Endothelial cell of umbilical vein (primary cell): Measurements from ENCODE around the gene ANKRD62. TPM values are rescaled to one million over a fixed set of nuclear protein-coding genes. Genes with fewer than 3 reads are reported as not detected.

ENCODE experiments used
- BruUV-seq: library from RNA; stranded (reverse); fragments of 400-500 nt; replicated peaks from 2 replicates; lab custom pipeline; 2021; lab: Mats Ljungman, UMichigan
- CTCF ChIA-PET: fragments of 300-600, 350-600 bp; sonication (Branson Sonifier 250); formaldehyde crosslinking; loops from one replicate; lab custom pipeline; 2021; ENCODE audit warnings: antibody characterized with exemption, inconsistent platforms; lab: Charles Lee
- POLR2A ChIA-PET: fragments of 300-600, 350-600 bp; sonication (Branson Sonifier 250); formaldehyde crosslinking; loops from one replicate; lab custom pipeline; 2021; ENCODE audit warnings: antibody characterized with exemption, inconsistent platforms; lab: Charles Lee
- DNase-seq: peaks from one replicate; pipeline ENCODE4 v3.0.0-alpha.2; 2011; ENCODE audit warnings: low read depth, low spot score
- FAIRE-seq: peaks from 2 replicates; lab custom pipeline; 2011; peaks lifted over from hg19 to GRCh38; lab: Jason Lieb, UNC
- H2AFZ ChIP-seq: 2 replicates; pipeline ENCODE4 v1.6.0; 2012; ENCODE audit warnings: low read depth, low read length, control low read depth, inconsistent platforms
- H3K27ac ChIP-seq: 2 replicates; pipeline ENCODE4 v1.5.1; 2011; ENCODE audit warnings: low read depth, mild to moderate bottlenecking, control low read depth, low read length, moderate library complexity; ENCODE audit not compliant: insufficient read depth
- H3K27me3 ChIP-seq, 2 experiments: 2 replicates each; pipeline versions ENCODE4 v1.6.0 to v1.6.1; 2011; ENCODE audit warnings: low read length in 2 of 2, mixed read lengths in 1 of 2; ENCODE audit not compliant: control insufficient read depth in 2 of 2, insufficient read depth in 2 of 2
- H3K36me3 ChIP-seq, 2 experiments: 2 replicates in 1 of 2; 3 replicates in 1 of 2; pipeline ENCODE4 v1.5.1; 2011; ENCODE audit warnings: low read length in 2 of 2, mild to moderate bottlenecking in 1 of 2, moderate library complexity in 1 of 2; ENCODE audit not compliant: control insufficient read depth in 2 of 2, insufficient read depth in 2 of 2; ENCODE audit errors: extremely low read depth in 1 of 2
- H3K4me1 ChIP-seq: 3 replicates; pipeline ENCODE4 v1.5.1; 2011; ENCODE audit warnings: mild to moderate bottlenecking, low read length; ENCODE audit not compliant: control insufficient read depth, insufficient read depth; ENCODE audit errors: extremely low read depth
- H3K4me2 ChIP-seq: 2 replicates; pipeline ENCODE4 v1.6.1; 2011; ENCODE audit warnings: low read length, control low read depth, mixed read lengths; ENCODE audit not compliant: insufficient read depth
- H3K4me3 ChIP-seq, 3 experiments: fragments of 200-600 bp in 1 of 3; sonication (generic), shearing (Covaris generic) in 1 of 3; replicated peaks in 1 of 3; 2 replicates each; pipeline ENCODE4 v1.5.1; 2011 to 2016; ENCODE audit warnings: control low read depth in 3 of 3, low read length in 3 of 3, mild to moderate bottlenecking in 2 of 3, inconsistent platforms in 1 of 3, low read depth in 1 of 3, moderate library complexity in 1 of 3; ENCODE audit not compliant: insufficient read depth in 1 of 3
- H3K79me2 ChIP-seq: 2 replicates; pipeline ENCODE4 v1.6.0; 2012; ENCODE audit warnings: low read length, inconsistent platforms; ENCODE audit not compliant: control insufficient read depth, insufficient read depth
- H3K9ac ChIP-seq: replicated peaks from 2 replicates; pipeline ENCODE3; 2011; ENCODE audit warnings: low read length, control low read depth; ENCODE audit not compliant: insufficient read depth; ENCODE audit errors: extremely low read depth
- H3K9me1 ChIP-seq: replicated peaks from 3 replicates; pipeline ENCODE4 v1.6.0; 2011; ENCODE audit warnings: mild to moderate bottlenecking, low read length; ENCODE audit not compliant: control insufficient read depth, insufficient read depth; ENCODE audit errors: extremely low read depth
- H3K9me3 ChIP-seq: replicated peaks from 2 replicates; pipeline ENCODE4 v1.5.1; 2012; ENCODE audit warnings: low read length, inconsistent platforms; ENCODE audit not compliant: control insufficient read depth, insufficient read depth
- H4K20me1 ChIP-seq: replicated peaks from 2 replicates; pipeline ENCODE3; 2011; ENCODE audit warnings: mild to moderate bottlenecking, low read length; ENCODE audit not compliant: control insufficient read depth, insufficient read depth; ENCODE audit errors: extremely low read depth
- CTCF ChIP-seq, 2 donors: IDR thresholded peaks; 1 replicate in 1 of 2; 2 replicates in 1 of 2; pipeline ENCODE4 v1.5.1; 2011; ENCODE audit warnings: low read length in 2 of 2, mild to moderate bottlenecking in 2 of 2, moderate library complexity in 2 of 2, control low read depth in 1 of 2, inconsistent platforms in 1 of 2, low read depth in 1 of 2; ENCODE audit not compliant: insufficient read depth in 1 of 2; ENCODE audit errors: extremely low read depth in 1 of 2
- EZH2 ChIP-seq: IDR thresholded peaks from 2 replicates; pipeline ENCODE4 v1.6.1; 2012; ENCODE audit warnings: borderline replicate concordance, low read depth, mild to moderate bottlenecking, moderate library complexity, low read length, inconsistent platforms; ENCODE audit not compliant: severe bottlenecking
- FOS ChIP-seq: IDR thresholded peaks from 2 replicates; pipeline ENCODE4 v1.6.1; 2011; ENCODE audit warnings: mild to moderate bottlenecking, low read length, moderate library complexity, borderline replicate concordance; ENCODE audit not compliant: insufficient read depth
- GATA2 ChIP-seq: IDR thresholded peaks from 2 replicates; pipeline ENCODE4 v1.7.0; 2011; ENCODE audit warnings: low read depth, mild to moderate bottlenecking, moderate library complexity, mixed read lengths, low read length; ENCODE audit not compliant: insufficient read length, insufficient read depth
- JUN ChIP-seq: IDR thresholded peaks from 2 replicates; pipeline ENCODE4 v1.6.1; 2011; ENCODE audit warnings: borderline replicate concordance, low read depth; ENCODE audit not compliant: insufficient read length, insufficient read depth
- MAX ChIP-seq: IDR thresholded peaks from 2 replicates; pipeline ENCODE4 v1.6.1; 2011; ENCODE audit not compliant: insufficient read depth, insufficient read length
- MYC ChIP-seq: IDR thresholded peaks from one replicate; pipeline ENCODE4 v1.6.1; 2011; ENCODE audit warnings: mild to moderate bottlenecking, low read depth, low read length
- POLR2A ChIP-seq: IDR thresholded peaks from 2 replicates; pipeline ENCODE4 v1.6.1; 2012; ENCODE audit warnings: low read depth, mild to moderate bottlenecking, control low read depth, low read length
- POLR2AphosphoS5 ChIP-seq: IDR thresholded peaks from 2 replicates; pipeline ENCODE4 v1.6.1; 2012; ENCODE audit warnings: low read depth, mild to moderate bottlenecking, control low read depth, low read length, moderate library complexity; ENCODE audit not compliant: insufficient read depth
- dilution Hi-C: fragments of 300-500 bp; cut with MboI; formaldehyde crosslinking; loops from one replicate; pipeline ENCODE4 v1.15.0; 2019; ENCODE audit warnings: low sequenced_read_pairs; ENCODE audit not compliant: extremely low pct_ligation_motif_present
- intact Hi-C: fragments of 100-400 bp; cut with micrococcal nuclease; formaldehyde crosslinking; loops from one replicate; pipeline ENCODE4 v1.10.0; 2022
- polyA plus RNA-seq, 4 experiments: library from polyadenylated mRNA; depleted of rRNA in 3 of 4; stranded (reverse) in 3 of 4; unstranded in 1 of 4; fragments of >200 nt; gene quantifications; 2 replicates each; pipeline versions ENCODE4 v1.2.1 to v1.2.3, GENCODE V29; 2011 to 2012; ENCODE audit warnings: missing spikeins in 1 of 4
- total RNA-seq: library from RNA; stranded (reverse); gene quantifications from 2 replicates; pipeline ENCODE4 v1.2.3, GENCODE V29; 2021

Gene ANKRD62
- total and polyA plus RNA-seq, 2 donors (not counting 3 experiments of a cell fraction or from before 2014, with no cell fraction given) = not detected

GRCh38 chr18:12092398-12093229 is 1.0 kb upstream of the ANKRD62 start:
- FAIRE-seq (no peak), DNase-seq (no peak)
- no peaks in the 10 kb centered on the region for H3K9me3 ChIP-seq
- no peak for TF ChIP-seq POLR2A
- TF ChIP-seq CTCF (IDR thresholded peaks at IDR 0.05; ENCODE audit: extremely low read depth in 1 of 2, insufficient read depth in 1 of 2, low read depth in 1 of 2, low read length in 2 of 2) = no peak
- no peak for TF ChIP-seq EZH2
- no peak for TF ChIP-seq JUN
- no peak for TF ChIP-seq POLR2AphosphoS5
- TF ChIP-seq MYC = no peak
- TF ChIP-seq MAX = no peak
- no peak for TF ChIP-seq GATA2
- no peak for TF ChIP-seq FOS
- BruUV-seq = no TSS peak
- dilution Hi-C loops (no loop called here), intact Hi-C loops (loop anchor here (1.0 kb wide), 1 partner anchor 145 kb away; no protein-coding TSS in a partner anchor)
- H3K27ac ChIP-seq = no peak overlapping the region
- H3K4me1 ChIP-seq = no peaks in the 10 kb centered on the region
- ChIA-PET POLR2A (no interaction called here), CTCF (interaction anchor here (1.6 to 2.1 kb wide), 2 partner anchors 144 to 155 kb away, joined by 4 to 5 read pairs; no protein-coding TSS in a partner anchor)
- no peak overlapping the region for H3K4me3 ChIP-seq
- no peaks in the 10 kb centered on the region for H3K9me1 ChIP-seq
- H3K27me3 ChIP-seq = peaks cover 0 to 4% of the 10 kb centered on the region in 2 experiments
- H4K20me1 ChIP-seq = no peaks in the 10 kb centered on the region
- no peaks in the 10 kb centered on the region for H3K79me2 ChIP-seq
- no peak overlapping the region for H2AFZ ChIP-seq
- H3K9ac ChIP-seq = no peak overlapping the region
- H3K36me3 ChIP-seq = no peaks in the 10 kb centered on the region
- no peak overlapping the region for H3K4me2 ChIP-seq
